ENCODE results near the gene CACNA1S.

The CACNA1S gene

DNA sequence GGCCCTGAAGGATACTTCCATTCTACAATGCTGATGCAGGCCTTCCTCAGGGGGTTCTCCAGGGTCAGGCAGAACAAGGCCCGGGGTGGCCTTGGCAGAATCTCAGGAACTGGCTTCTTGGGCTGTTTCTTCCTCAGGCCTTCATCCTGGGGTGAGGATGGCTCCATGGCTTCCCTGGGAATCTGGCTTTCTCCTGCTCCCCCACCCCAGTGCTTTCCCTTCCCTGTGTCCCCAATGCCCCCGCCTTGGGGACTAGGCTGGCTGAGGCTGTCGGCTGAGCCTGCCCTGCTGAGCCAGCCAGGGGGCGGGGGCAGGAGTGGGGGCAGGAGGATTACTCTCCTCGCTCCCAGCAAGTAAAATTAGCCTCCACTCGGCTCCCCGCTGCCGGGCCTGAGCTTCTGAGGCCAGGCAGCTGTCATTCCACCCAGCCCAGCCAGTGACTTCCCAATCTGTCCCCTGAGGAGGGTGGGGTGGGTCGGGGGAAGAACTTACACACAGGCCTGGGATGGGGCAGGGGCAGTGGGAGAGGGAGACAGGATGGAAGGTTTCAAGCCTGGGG lies at the start of gene CACNA1S:
CACNA1S (minus strand) TSS at position 254 of the 559 bp plus-strand sequence; CDS start at position 167, 87 bp downstream.
- DNase-seq (ENCODE audit: low spot score), result no peak

DNA sequence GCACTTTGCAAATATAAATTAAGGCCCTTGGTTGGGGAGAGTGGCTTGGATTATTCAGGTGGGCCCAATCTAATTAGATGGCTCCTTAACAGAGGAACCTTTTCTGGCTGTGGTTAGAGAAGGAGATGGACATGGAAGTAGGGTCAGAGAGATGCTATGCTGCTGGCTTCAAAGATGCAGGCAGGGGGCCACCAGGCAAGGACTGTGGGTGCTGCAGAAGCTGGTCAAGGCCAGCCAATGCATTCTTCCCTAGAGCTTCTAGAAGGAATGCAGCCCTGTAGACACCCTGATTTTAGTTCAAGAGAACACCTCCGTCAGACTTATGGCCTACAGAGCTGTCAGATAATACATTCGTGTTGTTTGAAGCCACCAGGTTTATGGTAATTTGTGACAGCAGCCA lies 45.7 kb upstream of the CACNA1S start:
- DNase-seq (ENCODE audit: low spot score), result no peak

DNA sequence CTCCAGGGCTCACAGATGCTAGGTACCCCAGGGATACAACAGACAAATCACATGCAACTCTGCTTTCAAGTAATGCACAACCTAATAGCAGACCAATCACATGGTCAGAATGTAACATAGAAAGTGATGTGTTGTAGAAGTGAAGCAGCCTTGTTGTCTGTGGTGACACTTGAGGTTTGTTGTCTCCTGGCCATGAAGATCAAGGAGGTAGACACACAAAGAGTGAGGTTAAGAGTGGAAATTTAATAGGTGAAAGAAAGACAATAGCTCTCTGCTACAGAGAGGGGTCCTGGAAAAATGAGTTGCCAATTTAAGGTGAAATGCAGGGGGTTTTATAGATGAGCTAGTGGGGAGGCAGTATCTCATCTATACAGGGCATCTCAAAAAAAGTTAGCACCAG lies 44.6 kb upstream of the CACNA1S start:
- no peak for DNase-seq (ENCODE audit: low spot score)

DNA sequence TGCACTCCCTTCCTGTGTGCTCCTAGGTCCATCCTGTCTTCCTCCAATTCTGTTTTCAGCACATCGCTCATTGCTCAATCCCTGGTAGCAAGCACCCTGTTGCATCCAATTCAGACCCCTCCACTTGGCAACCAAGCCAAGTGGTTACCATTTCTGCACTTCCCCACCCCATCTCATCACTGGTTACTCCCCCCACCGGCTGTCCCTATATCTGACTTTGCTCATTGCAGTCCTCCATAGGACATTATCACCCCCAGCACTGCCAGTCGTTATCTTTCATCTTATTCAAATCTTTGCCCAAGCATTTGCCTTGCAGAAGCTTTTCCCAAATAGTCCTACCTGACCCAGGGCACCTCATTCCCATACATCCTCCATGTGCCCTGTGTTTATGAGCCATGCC lies 44.1 kb upstream of the CACNA1S start:
- no peak for DNase-seq (ENCODE audit: low spot score)

DNA sequence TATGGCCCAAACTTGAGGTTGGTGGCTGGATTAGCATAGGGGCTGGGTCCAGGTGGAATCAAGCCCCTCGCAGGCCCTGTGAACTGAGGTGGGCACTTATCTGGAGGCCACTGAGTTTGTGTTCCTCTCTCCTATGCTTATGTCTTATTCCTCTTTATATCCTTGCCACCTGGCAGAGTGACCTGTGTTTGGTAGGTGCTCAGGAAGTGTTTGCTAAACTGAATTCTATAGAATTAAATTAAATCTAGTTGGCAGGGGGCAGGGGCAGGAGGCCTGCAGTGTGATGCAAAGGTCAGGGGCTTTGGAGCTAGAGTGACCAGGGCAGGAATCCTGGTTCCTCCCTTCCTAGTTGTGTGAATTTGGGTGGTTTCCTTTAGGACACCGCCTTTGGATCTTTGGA lies 43.1 kb upstream of the CACNA1S start:
- DNase-seq (ENCODE audit: low spot score), result no peak

DNA sequence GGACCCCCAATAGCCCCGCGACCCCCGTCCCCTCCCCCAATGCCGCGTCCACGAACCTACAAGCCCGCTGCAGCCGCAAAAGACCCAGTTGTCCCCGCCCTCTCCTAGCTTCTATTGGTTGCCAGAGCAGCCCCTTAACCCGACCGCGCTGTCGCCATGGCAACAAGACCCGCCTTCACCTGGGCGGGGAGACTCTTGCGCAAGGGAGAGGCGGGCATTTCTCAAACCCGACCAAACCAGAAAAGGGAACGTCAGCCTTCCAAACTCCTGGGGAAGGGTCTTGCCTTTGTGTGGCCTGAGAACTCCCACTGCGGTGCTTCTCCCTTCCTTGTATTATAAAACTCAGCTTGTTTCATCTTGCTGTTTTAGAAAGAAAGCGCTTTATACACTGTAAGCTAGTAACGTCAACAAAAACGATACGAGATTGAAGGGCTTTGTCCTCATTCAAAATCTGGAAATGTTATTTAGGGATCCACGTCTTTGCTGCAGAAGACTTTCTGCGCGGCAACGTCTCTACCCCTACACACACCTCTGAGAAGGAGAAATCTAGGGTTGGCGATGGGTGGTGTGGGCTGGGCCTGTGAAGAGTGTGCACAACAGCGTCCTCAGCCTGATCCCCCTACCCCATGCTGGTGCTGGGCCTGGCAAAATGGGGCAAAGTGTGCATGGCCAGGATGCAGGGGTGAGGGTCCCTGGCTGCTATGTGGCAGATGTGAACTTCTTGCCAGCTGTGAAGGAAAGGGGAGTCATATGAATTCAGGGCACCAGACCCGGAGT lies 42.4 kb upstream of the CACNA1S start, which contains the start of gene TMEM9:
TMEM9 (minus strand) TSS at position 86 of the 777 bp plus-strand sequence. CDS start 551 bp downstream, outside the sequence.
- peak; percentile 96 for DNase-seq (ENCODE audit: low spot score)

DNA sequence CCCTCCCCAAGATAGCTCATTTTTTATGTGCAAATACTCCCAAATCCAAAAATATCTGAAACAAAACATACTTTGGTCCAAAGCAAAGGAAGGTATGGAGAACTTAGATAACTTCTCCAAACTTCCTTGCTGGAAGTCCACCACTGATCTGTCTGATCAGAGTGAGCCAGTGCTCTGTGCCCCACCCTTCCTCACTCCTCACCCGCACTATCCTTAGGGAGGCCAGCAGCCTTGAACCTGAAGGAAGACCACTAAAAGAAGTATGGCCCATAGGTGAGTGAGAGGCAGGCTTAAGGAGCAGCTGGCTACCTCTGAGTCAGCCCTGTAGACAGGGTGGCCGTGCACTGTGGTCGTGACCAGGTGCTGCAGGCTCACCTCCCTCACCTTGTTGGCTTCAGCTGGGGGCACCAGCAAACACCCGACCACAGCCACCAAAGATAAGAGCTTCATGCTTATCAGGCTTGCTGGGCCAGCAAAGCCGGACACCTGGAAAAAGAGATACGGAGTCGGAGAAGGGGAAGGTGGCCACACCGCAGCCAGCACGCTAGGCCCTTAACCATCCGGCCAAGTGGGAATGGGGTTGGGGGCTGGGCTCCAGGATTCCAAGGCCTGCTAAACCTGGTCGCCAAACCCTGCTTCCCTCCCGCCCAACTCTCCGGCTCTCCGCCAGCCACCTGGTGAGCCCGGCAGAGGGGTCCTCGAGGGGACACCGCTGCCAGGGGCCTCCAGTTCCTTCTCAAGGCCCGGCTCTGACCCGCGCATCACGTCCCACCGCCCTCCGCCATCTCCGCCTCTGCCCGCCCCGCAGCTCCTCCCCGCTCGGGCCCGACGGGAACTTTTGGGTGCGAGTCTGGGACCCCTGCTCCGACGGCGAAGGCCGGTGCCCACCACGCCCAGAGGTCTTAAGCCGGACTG lies 41.5 kb upstream of the CACNA1S start:
- no peak for DNase-seq (ENCODE audit: low spot score)

DNA sequence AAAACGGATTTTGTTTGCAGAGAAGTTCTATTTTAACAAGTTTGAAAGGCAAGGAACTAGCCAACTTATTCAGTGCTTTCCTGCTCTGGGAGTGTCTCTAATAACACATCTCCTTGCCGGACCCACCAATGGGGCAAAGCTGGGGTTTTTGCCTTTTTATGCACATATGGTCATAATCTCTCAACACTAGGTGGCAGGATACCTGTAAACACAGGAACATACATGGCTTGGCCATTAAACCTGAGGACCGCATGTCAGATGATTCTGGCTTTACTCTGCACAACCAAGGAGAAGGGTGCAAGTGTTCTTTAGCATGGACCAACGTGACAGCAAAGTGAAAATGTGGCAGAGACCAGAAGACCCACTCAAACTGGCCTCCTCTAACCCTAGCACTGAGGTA lies 37.2 kb upstream of the CACNA1S start:
- no peak for DNase-seq (ENCODE audit: low spot score)

DNA sequence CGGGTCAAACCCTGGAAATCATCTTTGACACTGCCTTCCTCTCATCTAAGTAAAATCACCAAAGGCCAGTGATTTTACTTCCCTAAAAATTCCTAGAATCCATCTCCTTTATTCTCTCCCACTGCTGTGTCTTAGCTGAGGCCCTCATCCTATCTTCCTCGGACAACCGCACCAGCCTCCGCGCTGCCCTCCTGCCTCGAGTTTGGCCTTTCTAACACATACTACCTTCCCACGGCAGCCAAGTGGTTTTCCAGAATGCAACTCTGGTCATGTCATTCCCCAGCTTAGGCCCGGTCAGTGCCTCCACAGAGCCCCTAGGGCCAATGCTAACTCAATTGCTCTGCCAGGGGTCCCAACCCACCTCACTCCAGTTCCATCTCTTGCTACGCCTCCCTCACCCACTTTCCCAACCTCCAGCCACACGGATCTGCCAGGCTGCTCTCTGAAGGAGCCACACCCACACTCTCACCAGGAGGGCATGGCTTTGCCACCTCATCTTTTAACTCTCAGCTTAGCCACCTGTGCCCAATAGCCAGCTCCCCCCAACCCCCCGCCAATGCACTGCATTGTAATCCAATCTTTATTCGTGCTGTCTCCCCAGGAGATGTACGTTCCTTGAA lies 35.3 kb upstream of the CACNA1S start:
- DNase-seq (ENCODE audit: low spot score), result no peak

DNA sequence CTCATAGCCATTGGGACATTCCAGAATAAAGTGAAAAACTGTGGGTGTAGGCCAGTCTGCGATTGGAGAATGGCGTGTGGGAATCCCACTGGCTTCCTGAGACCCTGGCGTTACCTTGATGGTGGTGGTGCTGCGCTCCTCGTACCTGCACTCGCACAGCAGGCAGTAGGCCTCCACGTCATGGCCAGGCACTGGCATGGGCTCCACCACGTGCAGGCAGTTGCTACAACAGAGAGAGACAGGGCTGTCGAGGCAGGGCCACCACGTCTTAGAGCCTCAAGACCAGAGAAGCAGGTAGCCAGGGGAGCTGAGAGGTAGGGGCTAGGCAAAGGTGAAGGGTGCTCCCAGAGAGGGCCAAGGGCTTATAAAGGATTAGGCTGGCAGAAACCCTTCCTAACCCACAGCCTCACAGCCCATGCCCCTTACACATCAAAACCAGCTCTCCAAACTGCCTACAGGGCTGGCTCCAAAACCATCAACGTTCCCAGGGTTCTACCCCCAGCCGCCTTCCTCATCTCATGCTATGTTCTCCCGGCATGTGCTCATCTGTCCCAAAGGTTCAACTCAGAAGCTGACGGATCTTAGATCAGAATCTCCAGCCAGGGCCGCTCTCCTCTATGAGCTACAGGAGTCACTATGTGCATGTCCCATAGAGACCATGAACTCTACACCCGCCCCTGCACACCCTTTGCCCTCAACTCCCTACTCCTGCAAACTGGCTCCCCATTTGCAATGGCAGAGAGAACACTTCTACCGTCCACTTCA lies 34.6 kb upstream of the CACNA1S start:
- no peak for DNase-seq (ENCODE audit: low spot score)

DNA sequence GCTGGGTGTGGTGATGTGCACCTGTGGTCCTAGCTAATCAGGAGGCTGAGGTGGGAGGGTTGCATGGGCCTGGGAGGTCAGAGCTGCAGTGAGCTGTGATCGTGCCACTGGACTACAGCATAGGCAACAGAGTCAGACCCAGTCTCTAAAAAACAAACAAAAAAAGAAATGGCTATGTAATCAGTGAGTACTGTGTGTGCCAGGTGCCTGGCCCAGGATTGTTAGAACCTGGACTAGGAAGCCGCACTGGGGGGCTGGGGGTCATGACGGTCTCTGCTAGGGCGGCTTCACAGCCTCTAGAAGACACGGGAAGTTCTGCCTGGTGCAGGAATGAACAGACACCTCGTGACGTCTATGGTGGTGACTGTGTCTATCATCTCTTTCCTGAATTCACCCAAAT lies 33.6 kb upstream of the CACNA1S start:
- no peak for DNase-seq (ENCODE audit: low spot score)

DNA sequence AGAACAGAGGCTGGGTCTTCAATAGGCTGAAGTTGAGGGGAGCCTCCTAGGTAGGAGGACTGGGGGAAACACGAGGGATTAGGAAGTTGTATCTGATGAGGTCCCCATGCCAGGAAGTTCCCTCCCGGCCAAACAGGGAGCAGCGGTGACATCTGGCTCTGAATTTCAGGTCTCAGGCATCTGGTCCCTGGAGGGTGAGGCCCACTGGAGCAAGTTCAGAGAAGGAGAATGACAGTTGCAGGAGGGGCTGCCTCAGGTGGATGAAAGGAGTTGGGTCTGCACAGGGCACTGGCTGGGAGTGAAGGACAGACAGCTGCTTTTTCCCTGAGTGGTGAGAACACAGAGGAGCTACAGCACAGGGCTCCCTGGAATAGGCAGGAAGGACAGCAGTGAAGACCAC lies 32.9 kb upstream of the CACNA1S start:
- no peak for DNase-seq (ENCODE audit: low spot score)

DNA sequence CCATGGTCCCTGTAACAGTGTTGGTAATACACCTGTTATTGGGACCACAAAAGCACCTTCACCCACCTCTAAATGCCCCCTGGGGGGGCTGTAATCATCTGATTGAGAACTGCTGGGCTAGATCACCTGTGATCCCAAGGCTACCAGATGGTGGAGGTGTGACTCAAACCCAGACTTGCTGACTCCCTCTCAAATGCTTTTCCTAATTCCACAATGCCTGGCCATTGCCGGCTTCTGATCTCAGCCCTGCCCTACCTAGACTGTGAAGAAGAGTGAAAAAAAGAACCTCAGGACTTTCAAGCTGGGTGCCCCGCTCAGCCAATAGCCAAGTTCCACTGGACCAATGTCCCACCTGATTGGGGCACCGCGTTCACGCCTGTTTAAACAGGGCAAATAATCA lies 32.5 kb upstream of the CACNA1S start:
- no peak for DNase-seq (ENCODE audit: low spot score)

DNA sequence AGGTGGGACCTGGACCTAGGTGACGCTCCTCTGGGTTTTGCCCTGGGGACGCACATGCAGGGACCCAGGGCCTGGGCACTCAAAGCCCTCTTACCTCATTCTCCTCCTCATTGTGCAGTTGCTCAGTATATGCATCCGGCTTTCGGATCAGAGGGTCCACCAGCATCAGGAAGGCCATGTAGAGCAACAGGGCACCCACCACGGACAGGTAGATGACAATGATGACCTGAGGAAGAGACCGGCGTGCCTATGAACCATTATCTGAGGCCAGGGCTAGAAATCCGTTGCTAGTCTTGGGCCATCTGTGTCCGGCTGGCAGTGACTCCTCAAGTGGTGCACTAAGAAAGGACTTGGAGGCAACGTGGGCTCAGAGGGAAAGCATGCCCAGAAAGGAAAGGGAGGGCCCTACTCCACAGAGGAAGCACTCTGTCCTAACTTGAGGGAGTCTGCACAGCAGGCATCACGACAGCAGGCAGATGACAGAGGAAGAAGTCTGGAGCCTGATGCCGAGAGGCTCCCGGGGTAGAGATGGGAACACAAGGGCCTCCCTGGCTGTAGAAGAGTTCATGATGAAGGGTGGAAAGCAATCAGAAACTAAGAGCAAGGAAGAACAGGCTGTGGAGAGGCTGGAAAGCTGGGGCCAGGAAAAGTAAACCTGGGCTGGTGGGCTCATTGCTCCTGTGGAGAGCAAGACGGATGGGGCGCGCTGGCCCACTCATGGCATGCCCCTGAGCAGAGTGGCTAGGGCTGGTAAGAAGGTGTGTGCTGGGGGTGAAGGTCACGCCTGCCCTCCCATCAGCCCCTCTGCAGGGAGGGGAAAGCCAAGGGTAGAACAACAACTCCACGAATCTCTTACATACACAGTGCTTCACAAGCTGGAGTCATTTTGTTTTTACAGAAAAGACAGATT lies 31.8 kb upstream of the CACNA1S start:
- peak; percentile 16 for DNase-seq (ENCODE audit: low spot score)

DNA sequence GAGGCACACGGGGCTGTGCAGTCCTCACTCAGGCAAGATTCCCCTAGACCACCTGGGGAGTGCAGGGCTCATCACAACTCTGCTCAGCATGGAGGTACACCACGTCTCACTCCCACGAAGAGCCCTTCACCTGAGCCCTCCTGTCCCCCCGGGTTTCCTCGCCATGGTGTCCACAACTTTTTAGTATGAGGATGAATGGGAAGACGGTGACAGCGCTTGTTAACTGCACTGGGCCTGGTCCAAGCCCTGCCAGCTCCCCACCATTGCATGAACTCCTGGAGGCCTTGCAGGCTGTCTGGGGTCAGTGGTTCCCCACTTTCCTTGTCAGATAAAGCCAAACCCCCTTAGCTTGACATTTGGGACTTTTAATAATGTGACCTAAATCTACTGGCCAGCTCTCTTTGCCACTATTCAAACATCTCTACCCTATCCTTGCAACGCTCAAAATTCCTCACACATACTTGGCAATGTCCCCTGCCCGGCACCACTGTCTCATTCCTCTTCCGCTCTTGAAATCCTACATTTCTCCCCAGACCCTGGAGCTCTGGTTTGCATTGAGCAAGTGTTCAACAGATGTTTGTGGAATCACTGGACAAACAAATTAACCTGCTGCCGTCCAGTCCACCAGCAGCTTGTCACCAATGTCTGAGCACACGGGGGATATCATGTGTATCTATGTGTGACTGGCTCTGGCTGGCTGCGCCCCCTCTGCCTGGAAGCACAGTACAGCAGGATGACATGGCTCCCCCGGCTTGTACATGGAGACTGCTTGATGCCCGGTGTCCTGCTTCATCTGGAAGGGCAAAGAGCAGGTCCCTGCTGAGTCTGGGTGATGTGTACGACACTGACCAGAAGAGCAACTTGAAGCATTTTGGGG lies 30.9 kb upstream of the CACNA1S start:
- no peak for DNase-seq (ENCODE audit: low spot score)

DNA sequence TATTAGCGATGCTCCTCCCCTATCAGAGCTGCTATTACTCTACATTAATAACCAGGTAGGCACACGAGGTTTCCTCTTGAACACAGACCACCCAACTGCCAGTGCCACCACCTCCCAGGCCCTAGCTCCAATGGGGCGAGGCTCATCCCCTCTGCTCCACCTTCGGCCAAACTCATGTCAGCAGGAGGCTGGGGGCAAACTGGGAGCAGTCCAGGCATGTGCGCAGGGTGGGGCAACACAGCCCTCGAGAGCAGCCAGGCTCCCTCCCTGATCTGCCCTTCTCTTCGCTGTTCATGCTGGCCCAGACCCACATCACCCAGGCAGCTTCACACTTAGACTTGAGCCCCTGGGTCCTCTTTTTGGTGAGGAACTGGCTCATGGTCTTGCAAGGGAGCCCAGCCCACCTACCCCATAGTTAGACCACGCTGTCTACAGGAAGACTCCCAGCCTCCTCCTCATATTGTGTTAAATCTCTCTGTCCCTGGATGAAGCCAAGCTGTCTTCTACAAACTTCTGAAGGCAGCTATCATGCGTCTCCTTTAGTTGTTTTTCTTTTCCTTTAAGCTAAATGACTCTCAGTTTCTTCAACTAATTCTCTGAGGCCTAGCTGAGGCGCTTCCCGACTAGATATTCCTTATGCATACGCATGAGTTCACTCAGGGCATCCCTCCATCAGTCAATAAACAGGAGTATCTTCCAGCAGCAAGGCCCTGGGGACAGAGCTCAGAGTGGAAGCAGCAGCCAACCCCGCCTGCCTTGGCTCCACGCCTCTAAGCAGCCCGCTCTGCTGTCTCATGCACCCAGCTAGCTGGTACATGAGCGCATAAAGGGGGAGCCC lies 30.0 kb upstream of the CACNA1S start:
- DNase-seq (ENCODE audit: low spot score), result no peak

DNA sequence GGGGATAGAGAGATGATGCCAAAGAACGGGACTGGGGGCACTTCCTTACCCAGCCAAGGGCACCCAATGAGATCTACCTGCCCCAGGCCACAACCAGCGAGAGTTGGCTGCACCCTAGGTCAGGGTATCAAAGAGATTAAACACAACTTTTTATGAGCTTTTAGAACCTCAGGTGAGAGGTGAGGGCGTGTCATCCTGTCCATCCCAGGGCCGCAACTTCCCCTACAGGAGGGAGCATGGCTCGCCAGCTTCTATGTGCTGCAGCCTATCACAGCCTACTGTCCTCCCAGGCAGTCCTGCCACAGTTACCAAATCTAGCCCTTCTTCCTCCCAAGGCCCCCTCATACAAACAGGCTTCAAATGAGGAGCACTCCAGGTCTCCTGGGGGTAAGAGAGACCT lies 29.2 kb upstream of the CACNA1S start:
- no peak for DNase-seq (ENCODE audit: low spot score)

DNA sequence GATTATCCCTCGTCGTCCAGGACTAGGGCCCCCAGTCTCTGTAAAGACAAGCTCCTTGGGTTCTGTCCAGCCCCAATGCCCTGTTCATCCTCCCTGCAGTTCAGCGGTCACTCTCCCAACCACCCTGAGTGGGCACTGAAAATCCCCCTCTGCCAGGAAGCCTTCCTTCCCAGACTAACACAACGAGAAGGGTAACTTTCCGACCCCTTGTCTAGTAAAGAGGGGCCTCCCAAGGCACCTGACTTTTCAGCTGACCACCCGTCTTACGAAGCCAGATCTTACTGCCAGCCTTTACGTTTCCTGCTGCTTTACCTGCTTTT lies 28.7 kb upstream of the CACNA1S start:
- no peak for DNase-seq (ENCODE audit: low spot score)
